Left ventricle myocardium superior (tissue), 1 donor: ENCODE data around the gene SPATA20. TPM values are rescaled to one million over a fixed set of nuclear protein-coding genes. Genes with fewer than 3 reads are reported as not detected.

Source experiments
- ATAC-seq: fragments of 200-7000 bp; cut with Tn5 transposase; one replicate; pipeline ENCODE4 v1.9.1; 2020; ENCODE audit warnings: mild to moderate bottlenecking, moderate library complexity
- DNase-seq: peaks from one replicate; pipeline ENCODE4 v3.0.0-alpha.2; 2020
- intact Hi-C: fragments of 100-400 bp; cut with micrococcal nuclease; formaldehyde crosslinking; loops from one replicate; pipeline ENCODE4 v1.11.0; 2022
- total RNA-seq: library from RNA; stranded (reverse); fragmentation: NEBNext Ultra II Directional; extraction: Animal tissue kit (Norgen Biotek cat#: 25700); gene quantifications from one replicate; pipeline ENCODE4 v1.2.1, GENCODE V29; 2021
- donor health status: DM: no; HTN: yes; CAD: no; lungs with severe emphysema.

The SPATA20 gene
- total RNA-seq, 1 donor from 2014 or later, result 68.7 TPM

DNA sequence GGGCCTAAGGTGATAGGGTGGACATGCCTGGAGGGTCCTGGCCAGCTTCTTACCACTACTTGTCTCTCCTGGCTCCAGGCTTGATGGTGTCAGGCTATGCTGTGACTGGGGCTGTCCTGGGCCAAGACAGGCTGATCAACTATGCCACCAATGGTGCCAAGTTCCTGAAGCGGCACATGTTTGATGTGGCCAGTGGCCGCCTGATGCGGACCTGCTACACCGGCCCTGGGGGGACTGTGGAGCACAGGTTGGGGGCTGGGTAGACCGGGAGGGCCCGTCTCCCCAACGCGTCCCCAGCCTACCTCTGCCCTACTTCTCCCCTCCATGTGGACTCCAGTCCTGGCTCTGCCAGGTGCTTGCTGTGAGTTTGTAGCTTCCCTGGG is 4.5 kb downstream of the SPATA20 start:
- DNase-seq (no peak), ATAC-seq (no peak)
- intact Hi-C loops, result loop anchor here (10.0 kb wide), 1 partner anchor 143 kb away; no protein-coding TSS in a partner anchor

DNA sequence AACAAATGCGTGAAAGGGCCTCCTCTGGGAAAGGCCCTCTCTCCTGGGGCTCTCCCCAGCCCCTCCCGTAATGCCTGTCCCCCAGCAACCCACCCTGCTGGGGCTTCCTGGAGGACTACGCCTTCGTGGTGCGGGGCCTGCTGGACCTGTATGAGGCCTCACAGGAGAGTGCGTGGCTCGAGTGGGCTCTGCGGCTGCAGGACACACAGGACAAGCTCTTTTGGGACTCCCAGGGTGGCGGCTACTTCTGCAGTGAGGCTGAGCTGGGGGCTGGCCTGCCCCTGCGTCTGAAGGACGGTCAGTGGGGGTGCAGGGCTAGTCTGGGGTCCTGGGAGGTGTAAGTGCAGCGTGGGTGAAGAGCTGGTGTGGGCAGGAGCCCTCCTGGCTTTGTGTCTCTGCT is 4.9 kb downstream of the SPATA20 start:
- DNase-seq, result no peak
- intact Hi-C loops, result loop anchor here (10.0 kb wide), 1 partner anchor 143 kb away; no protein-coding TSS in a partner anchor
- no peak for ATAC-seq

GRCh38 chr17:50554201-50554600 is 7.2 kb downstream of the SPATA20 start:
- ATAC-seq (no peak), DNase-seq (no peak)
- intact Hi-C loops, result loop anchor here (10.0 kb wide), 1 partner anchor 141 kb away; no protein-coding TSS in a partner anchor

DNA sequence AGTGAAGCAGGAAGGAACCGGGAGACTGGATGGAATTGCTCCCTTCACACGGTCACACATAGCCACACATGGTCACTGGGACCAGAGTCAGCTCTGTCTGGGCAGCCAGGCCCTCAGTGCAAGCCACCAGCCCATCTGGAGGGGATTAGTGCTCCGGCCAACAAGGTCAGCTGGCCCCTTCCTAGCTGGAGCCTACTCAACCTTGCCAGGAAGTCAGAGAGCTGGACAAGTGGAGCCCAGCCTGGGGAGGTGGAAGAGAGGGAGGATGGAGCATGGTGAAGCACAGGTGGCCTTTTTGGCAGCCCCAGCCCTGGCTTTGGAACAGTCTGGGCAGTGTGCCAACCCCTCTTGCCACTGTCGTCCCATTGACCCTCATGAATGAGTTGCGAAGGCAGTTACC is 9.8 kb downstream of the SPATA20 start:
- peak; percentile 44 for ATAC-seq
- intact Hi-C loops, result loop anchor here (10.0 kb wide), 1 partner anchor 138 kb away; no protein-coding TSS in a partner anchor
- DNase-seq, result peak; percentile 78

GRCh38 chr17:50557630-50558029 is 10.7 kb downstream of the SPATA20 start:
- intact Hi-C loops, result loop anchor here (10.0 kb wide), 1 partner anchor 137 kb away; no protein-coding TSS in a partner anchor
- no peak for ATAC-seq
- DNase-seq, result no peak

GRCh38 chr17:50558091-50558490 is 11.1 kb downstream of the SPATA20 start:
- ATAC-seq, result no peak
- intact Hi-C loops, result loop anchor here (10.0 kb wide), 1 partner anchor 137 kb away; no protein-coding TSS in a partner anchor
- DNase-seq, result no peak

DNA sequence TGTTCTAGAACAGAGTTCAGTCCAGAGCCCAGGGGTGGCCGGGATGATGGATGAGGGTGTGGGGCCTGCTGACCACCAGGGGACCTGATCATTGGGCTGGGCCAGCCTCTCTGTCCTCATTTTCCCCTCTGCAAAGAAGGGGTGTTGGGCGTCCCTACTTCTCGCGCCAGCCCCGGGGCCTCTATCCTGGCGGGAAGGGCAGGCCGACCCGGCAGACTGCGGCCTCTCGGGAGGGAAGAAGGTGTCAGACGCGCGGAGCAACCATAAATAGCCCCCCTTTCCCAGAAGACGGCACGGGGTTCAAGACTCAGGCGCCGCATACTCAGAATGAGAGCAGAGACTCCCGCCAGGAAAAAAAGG is 11.6 kb downstream of the SPATA20 start:
- intact Hi-C loops, result loop anchor here (10.0 kb wide), 1 partner anchor 136 kb away; no protein-coding TSS in a partner anchor
- no peak for ATAC-seq
- no peak for DNase-seq

DNA sequence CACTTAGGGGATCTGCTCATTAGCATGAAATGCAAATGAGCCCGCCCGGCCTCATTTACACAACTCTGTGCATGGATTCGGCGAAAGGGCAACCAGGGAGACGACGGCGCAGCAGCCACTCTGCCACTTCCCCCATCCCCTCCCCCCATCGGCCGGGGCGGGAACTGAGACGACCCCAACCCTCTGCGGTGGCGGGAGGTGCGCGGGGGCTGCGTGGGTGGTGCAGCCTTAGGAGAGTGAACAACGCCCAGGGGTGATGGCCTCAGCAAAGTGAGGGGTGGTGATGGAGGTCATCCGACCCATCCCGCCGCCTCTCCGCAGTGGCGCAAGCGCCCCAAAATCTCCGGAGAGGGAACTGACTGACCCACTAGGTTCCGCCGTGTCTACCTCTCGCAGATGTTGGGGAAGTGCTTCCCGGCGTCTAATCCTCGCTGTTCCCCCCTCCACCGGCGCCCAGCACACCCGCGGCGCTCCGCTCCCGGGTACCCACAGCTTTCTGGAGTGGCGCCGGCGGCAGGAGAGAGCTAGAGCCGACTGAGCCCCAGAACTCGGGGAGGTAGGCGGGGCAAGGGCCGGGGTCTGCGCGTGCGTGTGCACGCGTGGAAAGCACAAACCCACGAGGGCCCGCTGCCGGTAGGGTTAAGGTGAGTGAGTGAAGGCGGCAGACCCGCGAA is 12.1 kb downstream of the SPATA20 start:
- intact Hi-C loops, result loop anchor here (10.0 kb wide), 1 partner anchor 136 kb away; no protein-coding TSS in a partner anchor
- no peak for ATAC-seq
- DNase-seq, result no peak

DNA sequence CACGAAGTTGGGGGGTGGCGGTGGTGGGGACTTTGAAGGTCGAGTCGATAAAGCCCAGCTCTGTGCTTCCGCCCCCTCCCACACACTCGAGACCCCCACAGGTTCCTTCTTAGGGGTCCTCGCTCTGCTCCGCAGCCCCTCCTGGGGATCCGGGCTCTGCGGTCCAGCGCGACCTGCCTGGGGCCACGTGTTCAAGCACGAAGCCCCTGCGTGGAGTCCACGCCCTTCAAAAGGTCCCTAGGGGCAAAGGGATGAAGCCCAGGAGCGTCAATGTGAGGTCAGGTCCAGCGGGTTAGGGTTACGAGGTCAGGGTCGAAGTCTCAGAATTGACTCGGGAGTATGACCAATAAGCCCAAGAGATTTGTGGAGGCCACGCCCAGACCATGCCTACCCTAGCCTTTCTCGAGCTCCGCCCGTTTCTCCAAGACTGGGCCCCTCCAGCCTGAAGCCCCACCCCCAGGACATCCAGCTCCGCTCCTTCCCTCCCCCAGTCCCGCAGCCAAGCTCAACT is 12.8 kb downstream of the SPATA20 start:
- ATAC-seq (peak; percentile 49), DNase-seq (no peak)
- intact Hi-C loops, result loop anchor here (10.0 kb wide), 1 partner anchor 135 kb away; no protein-coding TSS in a partner anchor

- intact Hi-C loops, result no loop called here
- DNase-seq, result peak; percentile 93
- peak; percentile 94 for ATAC-seq
These were observed 13.3 kb downstream of the SPATA20 start, which contains the start of gene CACNA1G for GRCh38 chr17:50560185-50560824. TSS of gene CACNA1G (plus strand) at chr17:50560715. CDS start at chr17:50561460, 745 bp downstream.

DNA sequence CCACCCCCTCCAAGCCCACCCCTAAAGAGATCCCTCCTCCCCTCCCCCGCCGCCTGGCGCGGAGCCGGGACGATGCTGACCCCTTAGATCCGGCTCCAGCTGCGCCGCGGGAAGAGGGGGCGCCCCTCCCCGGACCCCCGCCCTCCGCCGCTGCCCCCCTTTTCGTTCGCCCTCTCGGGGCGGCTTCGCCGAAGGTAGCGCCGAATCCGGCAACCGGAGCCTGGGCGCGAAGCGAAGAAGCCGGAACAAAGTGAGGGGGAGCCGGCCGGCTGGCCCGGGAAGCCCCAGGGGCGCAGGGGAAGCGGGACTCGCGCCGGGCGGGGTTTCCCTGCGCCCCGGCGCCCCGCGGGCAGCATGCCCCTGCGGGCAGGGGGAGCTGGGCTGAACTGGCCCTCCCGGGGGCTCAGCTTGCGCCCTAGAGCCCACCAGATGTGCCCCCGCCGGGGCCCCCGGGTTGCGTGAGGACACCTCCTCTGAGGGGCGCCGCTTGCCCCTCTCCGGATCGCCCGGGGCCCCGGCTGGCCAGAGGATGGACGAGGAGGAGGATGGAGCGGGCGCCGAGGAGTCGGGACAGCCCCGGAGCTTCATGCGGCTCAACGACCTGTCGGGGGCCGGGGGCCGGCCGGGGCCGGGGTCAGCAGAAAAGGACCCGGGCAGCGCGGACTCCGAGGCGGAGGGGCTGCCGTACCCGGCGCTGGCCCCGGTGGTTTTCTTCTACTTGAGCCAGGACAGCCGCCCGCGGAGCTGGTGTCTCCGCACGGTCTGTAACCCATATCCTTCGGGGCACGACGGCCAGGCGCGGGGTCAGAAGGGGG is 14.2 kb downstream of the SPATA20 start:
- no peak for ATAC-seq
- DNase-seq, result no peak
- intact Hi-C loops, result no loop called here

- ATAC-seq, result no peak
- no peak for DNase-seq
- intact Hi-C loops, result no loop called here
These were observed 14.8 kb downstream of the SPATA20 start for GRCh38 chr17:50561746-50562141.

GRCh38 chr17:50562242-50563091 is 15.5 kb downstream of the SPATA20 start:
- intact Hi-C loops, result no loop called here
- no peak for ATAC-seq
- peak; percentile 31 for DNase-seq

- intact Hi-C loops, result no loop called here
- no peak for ATAC-seq
- DNase-seq, result no peak
These were observed 16.1 kb downstream of the SPATA20 start for GRCh38 chr17:50563092-50563511.

GRCh38 chr17:50564916-50565315 is 17.9 kb downstream of the SPATA20 start:
- intact Hi-C loops, result no loop called here
- ATAC-seq, result peak; percentile 53

GRCh38 chr17:50565402-50566350 is 18.7 kb downstream of the SPATA20 start:
- no peak for DNase-seq
- intact Hi-C loops, result no loop called here
- ATAC-seq, result no peak

More at GRCh38 chr17:50564916-50565315, 17.9 kb downstream of the SPATA20 start:
- DNase-seq, result peak; percentile 81

GRCh38 chr17:50566886-50567285 is 19.9 kb downstream of the SPATA20 start:
- intact Hi-C loops, result no loop called here

More at GRCh38 chr17:50566886-50567285, 19.9 kb downstream of the SPATA20 start:
- DNase-seq (no peak), ATAC-seq (no peak)
